HG03520 (cell line): ENCODE results near the gene POLR3C.

Source experiments
- ATAC-seq: cut with Tn5 transposase; IDR thresholded peaks from one replicate; pipeline ENCODE4 v1.9.1; 2021; ENCODE audit warnings: mild to moderate bottlenecking, moderate library complexity; ENCODE audit not compliant: unreplicated experiment

POLR3C gene

DNA sequence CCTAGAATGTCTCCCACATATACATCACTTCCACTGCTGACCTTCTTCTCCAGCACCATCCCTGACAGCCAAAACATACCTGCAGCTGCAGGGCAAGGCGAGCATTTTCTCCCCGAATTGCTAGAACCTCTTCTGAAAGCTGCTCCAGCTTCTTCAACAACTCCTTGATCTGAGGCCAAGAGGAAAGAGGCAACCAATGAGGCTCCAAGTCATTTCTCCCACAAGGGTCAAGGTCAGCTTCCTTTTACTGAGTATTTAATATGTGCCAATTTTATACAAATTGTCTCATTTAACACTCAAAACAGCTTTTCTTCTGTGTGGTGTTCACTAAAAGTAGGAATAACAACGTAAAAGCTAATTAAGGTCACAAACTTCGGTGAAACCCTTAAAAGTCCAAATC is 44.2 kb downstream of the POLR3C start:
- ATAC-seq: no peak

DNA sequence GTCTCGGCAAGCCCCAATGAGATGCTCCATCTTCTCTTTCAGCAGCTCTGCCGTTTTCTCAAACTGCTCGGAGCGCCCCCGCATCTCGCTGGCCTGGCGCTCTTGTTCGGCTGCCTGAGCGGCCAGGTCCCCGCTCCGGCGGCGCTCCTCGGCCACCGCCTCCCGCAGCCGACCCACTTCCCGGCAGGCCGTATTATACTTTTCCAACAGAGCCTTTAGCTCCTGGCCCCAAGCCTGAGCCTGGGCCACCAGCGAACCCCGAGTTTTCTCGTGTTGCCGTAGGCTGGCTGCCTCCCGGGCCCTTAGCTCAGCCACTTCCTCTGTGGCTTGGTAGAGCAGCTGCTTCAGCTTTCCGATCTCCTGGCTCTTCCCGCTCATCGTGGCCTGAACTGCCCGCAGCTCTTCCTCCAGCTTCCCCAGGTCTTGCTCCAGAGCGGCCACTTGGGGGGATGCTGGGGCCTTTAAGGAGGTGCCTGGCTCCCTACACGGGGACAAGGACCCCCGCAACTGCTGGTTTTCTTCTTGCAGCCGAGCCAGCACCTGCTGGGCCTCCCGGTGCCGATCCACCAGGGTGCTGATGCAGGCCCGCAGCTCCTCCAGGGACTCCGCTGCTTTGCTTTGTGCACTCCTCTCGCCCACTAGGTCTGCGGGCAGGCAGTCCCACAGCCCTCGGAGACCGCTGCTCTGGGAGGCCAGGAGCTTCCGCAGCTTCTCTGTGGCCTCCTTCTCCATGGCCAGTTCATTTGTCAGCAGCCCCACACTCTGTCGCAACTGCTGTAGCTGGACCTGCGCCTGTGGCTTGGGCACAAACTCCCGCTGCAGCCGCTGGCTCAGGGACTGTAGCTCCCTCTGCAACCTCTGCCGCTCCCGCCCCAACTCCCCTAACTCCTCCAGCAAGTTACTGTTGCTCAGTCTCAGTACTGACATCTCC is 48.3 kb downstream of the POLR3C start:
- ATAC-seq: no peak

DNA sequence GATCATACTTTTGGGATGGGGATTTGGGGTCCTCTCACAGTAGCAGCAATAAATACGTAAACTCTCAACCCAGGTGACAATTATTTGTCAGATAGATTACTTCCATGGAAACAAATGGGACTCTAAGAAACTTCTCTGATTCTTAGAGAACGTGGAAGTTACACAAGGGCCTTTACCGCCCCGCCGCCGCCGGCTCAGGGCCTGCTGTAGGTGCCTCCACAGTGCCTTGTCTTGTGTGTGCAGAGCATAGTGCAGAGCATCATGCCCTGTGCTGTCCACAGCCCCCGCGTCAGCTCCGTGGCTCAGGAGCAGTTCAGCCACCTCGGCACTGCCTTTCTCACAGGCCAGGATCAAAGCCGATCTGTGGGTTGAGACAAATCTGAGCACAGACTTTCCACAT is 50.6 kb downstream of the POLR3C start:
- ATAC-seq: no peak

DNA sequence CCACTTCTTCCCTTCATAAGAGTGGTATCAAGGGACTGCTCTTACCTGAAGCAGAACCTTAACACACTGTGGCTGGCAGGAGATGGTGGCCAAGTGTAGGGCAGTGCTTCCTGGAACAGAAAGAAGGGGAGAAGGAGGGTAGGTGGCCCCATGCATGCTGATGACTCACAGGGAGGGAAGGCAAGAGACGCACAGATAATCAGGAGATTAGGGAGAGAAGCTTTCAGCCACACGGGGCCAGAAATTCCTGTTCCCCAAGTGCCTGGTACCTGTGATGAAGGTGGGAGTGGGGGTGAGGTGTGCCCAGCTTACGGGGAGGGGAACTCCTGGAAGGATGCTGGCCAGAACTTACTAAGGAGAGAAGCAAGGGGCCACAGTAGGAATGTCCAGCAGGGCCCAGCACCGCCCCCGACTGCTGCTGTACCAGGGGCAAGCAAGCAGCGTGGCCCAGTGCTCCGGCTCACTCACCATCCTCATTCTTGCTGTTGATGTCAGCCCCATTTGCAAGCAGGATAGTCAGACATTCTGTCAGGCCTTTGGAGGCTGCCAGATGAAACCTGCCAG is 54.0 kb downstream of the POLR3C start:
- ATAC-seq: no peak

DNA sequence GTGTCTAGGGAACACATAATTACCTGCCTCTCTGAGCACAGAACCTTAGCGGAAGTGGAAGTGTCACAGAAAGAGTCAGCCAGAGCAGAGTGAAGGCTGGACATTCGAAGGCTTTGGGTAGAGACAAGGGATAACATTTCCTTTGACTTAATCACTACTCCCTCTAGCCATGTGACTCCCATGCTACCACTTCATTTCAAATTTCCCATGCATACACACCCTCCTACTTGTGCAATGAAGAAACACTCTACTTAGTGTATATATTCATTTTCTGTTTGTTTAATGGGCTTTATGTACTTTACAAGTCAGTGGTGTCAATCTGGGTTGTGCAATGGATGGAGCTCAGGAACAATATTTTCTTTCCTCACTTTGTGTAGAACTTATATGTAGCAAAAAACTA is 54.7 kb downstream of the POLR3C start:
- no peak for ATAC-seq

DNA sequence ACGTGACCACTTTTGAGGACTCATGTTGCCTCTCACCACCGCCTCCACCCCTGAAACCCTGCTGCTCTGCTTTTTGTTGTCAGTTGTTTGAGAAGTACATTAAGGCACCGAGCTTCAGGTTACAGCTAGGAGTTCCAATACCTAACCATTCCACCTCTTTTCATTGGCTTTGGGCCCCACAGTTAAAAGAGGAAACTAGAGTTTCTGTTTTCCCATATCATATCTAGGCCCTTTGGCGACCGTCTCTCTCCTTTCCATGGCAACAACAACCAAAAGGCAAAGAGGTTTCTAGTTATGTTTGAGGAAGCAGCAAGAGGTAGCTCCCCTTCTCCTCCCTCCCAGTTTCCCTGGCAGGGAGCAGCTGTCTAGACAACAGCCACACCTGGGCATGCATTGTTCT is 55.8 kb downstream of the POLR3C start:
- no peak for ATAC-seq

DNA sequence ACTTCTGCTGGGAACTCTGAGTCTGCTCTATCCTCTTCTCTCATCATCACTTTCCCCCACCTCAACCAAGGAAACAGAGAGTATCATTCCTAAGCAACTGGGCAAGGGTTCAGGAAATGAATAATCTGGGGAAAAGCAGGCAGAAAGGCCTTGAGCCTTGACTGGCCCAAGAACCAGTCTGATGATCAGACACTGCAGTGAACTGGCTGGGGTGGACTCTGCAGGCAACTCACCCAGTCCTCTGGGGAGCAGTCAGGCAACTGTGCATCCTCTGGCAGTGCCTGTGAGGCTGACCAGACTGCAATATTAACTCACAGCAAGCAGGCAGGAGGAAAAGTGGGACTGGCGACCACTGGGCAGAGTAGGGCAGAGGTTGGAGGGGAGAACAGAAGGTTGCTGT is 60.7 kb downstream of the POLR3C start:
- ATAC-seq: no peak

DNA sequence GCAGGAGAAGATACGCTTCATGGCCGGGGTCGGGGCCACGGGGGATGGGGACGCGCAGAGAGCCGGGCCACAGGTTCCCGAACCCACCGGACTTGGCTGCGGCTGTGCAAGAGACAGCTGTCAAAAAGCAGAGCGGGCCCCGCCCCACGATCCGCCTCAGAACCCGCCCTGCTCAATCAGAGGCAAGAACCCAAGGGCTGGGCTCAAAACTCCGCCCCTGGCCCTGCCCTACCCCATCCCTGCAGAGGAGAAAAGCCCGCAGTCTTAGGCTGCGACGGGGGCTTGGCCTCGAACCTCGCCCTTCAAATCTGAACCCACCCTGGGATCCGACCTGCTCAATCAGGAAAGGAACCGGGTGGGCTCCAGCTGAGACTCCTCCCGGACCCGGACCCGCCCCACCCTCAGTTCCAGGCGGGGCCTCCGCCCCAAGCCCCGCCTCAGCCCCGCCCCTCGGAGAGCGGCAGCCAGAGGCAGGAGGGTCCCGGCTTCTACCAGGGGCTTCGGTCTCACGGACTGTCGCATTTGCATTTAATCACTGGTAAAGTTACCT is 61.8 kb downstream of the POLR3C start, which contains the start of gene ANKRD35:
Gene ANKRD35, minus strand, starts transcription at position 129 of the 550 bp plus-strand sequence. Its CDS starts 108 bp downstream, at position 21.
- ATAC-seq: peak; percentile 96

DNA sequence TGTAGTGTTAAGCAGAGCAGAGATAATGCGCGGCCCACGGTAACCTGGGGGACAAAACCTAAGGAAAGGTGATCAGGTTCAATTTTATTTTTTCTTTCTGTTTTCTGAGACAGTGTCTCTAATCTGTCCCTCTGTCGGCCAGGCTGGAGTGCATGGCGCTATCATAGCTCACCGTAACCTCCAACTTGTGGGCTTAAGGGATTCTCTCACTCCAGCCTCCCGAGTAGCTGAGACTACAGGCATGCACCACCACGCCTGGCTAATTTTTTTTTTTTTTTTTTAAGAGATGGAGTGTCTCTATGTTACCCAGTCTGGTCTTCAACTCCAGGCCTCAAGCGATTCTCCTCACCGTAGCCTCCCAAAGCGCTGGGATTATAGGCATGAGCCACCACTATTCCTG is 62.4 kb downstream of the POLR3C start:
- no peak for ATAC-seq

DNA sequence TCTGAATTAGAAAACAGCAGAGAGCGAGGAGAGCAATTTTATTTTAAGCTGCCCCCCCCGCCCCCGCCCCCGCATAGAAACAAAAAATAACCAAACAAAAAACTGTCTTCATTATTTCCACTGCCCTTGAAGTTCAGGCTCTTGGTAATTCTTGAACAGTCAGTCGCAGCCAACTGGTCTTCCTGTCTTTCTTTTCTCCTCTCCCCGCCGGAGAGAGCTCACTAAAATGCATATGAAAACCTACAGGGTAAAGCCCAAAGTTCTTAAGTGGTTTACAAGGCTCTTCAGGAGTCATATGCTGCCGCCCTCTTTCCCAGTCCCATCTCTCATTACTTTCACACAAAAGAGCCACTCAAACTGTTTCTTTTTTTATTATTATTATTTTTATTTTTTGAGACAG is 62.8 kb downstream of the POLR3C start:
- ATAC-seq: no peak

DNA sequence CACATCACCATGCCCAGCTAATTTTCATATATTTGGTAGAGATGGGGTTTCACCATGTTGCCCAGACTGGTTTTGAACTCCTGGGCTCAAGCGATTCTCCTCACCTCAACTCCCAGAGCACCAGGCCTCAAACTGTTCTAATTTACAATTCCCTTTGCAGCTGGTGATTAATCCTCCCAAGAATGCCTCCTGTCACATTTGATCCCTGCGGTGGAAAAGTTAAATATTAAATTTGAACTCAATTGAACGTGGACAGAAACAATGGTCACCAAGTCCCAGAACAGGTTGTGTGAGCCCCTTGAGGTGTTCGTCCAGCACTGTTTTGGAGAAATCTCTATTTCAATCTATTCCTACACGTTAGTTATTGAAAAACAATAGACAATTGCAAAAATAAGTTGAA is 63.6 kb downstream of the POLR3C start:
- ATAC-seq: no peak

DNA sequence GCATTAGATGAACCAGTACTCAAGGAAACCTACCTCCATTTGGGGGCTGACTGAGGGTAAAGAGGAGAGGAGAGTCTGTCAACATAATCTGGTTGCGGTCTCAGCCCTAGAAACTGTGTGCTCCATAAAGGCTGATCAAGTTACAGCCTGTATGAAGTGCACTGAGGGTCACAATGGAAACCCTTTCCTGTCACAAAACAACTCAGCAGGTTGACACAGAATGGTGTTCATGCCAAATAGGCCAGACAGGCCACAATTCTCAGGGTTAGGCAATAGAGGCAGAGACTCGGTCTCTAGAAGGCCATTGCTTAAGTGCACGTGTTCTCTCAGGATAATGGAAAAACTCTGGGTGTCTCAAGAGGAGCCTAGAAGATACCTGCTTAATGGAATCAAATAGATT is 65.7 kb downstream of the POLR3C start:
- ATAC-seq: no peak

DNA sequence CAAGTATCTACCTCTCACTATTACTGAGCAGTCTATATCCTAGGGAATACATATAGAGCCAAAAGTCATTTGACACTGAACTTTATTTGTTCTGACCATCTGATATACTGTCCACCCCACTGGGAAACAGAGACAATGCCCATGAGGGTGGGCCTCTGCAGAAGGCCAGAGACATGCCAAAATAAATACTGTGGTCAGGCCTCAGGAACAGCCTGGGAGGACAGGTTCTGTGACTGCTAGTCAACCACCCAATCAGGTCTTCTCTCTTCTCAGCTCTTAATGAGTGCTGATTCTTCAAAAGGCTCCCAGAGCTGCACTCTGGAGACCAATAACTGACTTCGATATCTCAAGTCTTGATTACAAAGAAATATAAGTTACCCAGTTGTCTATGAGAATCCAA is 67.1 kb downstream of the POLR3C start:
- ATAC-seq: no peak

DNA sequence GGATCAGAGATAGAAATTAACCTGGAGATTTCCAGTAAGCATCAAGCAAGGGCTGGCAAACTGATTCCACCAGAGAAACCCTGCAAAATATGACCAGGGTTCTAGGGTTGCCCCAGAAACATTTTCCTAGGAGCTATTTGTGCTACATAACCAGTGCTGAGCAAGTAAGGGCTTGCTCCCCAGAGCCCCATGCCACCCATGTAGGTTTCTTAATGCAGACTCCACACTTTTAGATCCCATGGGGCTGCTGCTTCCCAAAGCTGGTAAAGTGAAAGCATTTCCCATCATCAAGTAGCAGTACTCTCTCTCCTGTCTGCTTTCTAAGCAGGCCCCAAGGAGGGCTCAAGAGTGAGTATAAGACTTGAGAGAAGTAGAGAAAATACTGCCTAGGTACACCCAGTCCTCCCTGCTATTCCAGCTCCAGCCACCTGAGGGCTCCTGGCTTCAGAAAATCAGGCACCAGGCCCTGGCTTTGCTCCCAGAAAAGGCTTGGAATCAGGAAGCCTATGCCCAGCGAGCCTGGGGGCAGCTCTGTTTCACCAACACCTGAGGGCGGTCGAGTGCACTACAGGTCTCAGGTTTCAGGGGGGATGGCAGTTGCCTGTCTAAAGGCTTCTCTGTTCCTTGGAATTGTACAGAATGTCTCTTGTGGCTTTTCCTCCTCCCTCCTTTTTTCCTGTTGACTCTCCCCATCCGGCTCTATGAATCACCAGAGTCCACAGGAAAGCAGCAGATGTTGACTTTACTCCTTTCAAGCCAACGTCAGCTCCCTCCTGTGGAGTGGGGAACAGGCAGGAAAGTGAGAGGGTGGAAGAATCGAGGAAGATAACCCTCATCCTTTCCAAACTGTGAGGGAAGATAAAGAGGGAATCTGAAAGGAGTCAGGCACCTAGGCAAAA is 67.8 kb downstream of the POLR3C start:
- ATAC-seq: no peak

DNA sequence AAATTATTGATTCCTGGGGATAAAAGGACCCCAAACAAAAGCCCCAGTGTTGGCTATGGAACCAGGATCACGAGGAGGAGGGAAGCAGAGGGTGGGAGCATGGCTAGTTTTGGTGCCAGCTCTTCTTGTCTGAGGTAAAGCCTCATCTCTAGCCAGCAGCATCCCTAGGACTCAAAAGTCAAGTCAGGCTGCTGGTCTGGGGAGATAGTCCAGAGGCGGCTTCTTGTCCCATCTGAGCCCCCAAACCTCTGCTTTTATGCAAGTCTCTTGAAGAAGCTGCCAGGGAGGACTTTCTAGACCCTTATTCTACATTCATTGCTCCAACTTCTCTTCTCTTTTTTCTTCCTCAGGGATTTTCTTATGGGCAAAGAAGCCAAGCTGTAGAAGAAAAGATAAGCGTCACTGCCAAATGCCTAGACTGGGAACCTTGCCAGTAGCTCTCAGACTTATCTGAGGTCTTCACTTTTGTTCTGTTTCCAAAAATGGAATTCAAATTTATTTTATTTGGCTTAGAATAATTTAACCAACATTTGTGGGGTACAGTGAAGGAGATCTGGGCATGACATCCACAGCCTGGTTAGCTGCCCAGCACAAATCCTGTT is 68.6 kb downstream of the POLR3C start:
- ATAC-seq: no peak

DNA sequence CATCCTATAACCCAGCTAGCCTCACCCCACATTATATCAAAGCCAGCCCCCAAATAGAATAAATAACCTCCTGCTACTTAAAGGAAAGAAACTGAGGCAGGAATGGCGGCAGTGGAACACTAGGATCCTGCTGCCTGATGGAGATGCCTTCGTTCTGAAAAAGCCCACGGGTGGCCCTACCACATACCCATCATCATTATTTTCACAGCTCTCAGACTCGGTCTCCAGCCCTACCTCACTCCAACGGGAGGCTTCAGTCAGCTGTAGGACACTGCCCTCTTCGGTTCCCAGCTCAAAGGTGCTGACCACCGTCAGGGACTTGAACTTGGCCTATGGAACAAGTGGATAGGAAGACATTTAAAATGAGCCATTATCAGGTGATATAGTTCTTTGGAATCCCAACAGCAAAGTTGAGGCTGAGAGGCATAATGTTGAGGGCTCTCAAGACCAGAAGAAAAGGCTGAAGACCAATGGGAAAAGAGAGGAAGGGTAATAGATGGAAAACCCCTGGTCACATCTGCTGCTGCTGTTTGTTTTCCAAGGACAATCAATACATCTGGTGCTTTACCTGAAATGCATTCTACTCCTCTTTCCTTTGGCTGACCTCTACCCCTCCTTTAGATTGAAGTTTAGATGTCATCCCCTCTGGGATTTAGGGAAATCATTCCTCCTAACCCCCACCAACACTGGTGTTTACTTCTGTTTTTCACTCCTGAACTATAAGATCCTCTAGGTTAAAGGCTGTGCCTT is 69.5 kb downstream of the POLR3C start:
- ATAC-seq: no peak
